ENCODE data around the gene DDX51.

Gene DDX51

DNA sequence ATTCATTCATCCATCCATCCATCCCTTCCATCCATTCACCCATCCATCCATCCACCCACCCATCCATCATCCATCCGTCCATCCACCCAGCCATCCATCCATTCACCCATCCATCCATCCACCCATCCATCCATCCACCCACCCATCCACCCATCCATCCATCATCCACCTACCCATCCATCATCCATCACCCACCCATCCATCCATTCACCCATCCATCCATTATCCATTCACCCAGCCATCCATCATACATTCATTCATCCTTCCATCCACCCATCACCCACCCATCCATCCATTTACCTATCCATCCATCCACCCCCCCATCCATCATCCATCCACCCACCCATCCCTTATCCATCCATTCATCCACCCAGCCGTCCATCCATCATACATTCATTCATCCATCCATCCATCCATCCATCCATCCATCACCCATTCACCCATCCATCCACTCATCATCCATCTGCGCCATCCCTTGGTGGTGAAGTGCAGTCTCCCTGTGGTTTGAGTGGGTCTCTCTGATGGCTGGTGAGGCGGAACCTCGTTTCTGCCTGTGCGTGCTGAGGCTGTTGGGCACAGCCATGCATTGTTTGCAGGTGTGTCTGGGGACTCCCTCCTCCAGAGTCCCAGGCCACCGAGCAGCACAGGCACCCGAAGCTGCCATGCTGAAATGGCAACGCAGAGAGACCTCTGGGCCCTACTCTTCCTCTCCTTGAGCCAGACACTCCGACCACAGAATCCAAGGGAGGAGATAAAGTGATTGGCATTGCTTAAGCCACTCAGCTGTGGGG lies 22.9 kb upstream of the DDX51 start:
- no peak for DNase-seq (ENCODE audit: low spot score)

- no peak for DNase-seq (ENCODE audit: low spot score)
Measured at GRCh38 chr12:132166093-132166492, 22.0 kb upstream of the DDX51 start.

DNA sequence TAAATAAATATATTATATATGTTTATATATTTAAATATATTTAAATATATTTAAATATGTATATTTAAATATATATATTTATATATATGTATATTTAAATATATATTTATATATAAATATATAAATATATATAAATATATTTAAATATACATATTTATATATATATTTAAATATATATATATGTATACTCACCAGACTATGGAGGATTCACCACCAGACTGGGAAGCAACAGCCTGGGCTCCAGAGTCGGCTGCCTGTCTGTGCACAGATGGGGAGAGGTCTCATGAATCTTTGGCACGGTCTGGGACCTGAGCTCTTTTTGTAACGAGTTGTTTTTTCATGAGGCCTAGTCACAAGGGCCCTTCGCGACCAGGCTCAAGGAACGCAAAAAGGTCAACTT lies 21.5 kb upstream of the DDX51 start:
- no peak for DNase-seq (ENCODE audit: low spot score)

- no peak for DNase-seq (ENCODE audit: low spot score)
Measured at GRCh38 chr12:132164426-132164825, 20.3 kb upstream of the DDX51 start.

DNA sequence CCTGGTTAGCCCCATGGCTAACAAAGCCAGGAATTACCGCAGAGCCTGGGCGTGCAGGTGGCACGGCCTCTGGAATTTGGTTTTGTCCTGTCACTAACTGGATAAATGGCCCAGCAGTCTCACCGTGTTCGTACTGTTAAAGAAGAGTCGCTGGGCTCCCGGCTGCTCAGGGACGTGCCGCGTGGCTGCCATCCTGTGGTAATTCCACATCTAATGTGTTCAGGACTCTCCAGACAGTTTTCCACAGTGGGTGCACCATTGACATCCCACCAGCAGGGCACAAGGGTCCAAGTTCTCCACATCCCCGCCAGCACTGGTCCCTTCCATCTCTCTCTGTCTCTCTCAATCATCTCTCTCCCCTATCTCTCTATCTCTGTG lies 19.8 kb upstream of the DDX51 start:
- no peak for DNase-seq (ENCODE audit: low spot score)

DNA sequence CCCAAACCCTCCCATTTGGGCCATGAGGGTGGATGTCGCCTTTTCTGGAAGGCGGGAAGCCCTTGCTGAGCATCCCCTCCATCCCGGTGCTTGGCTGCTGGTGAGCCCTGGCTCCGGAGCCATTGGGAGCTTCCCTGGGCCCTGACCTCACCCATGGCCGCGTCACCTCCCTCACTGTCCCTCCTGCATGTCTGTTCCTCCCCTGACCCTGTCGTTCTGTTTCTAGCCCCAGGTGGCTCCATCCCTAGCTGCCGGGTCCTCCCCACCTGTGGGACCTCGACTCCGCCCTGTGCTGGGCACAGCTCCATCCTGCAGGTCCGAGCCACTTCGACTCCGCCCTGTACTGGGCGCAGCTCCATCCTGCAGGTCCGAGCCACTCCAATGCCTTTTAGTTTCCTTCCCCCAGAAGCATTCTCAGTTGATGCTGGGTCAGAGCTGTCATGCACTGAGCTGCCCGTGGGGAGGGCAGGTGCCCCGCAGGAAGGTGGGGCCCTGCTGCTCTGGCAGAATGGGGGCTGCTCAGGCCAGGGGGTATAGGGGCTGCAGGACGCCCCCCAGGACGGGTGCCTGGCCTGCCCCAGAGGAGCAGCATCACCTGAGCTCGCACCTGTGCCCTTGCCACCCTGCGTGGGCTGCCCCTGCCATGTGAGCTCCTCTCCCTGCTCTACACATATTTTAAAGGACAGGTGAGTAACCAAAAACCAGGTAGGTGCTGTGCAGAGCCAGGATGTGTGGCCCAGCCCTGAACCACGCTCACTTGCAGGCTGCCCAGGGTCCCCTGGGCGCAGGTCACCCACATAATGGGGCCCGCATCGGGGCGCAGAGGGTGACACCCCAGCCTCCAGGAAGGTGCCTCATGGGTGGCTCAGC lies 19.2 kb upstream of the DDX51 start:
- no peak for DNase-seq (ENCODE audit: low spot score)

GRCh38 chr12:132162508-132163031 lies 18.5 kb upstream of the DDX51 start:
- no peak for DNase-seq (ENCODE audit: low spot score)

DNA sequence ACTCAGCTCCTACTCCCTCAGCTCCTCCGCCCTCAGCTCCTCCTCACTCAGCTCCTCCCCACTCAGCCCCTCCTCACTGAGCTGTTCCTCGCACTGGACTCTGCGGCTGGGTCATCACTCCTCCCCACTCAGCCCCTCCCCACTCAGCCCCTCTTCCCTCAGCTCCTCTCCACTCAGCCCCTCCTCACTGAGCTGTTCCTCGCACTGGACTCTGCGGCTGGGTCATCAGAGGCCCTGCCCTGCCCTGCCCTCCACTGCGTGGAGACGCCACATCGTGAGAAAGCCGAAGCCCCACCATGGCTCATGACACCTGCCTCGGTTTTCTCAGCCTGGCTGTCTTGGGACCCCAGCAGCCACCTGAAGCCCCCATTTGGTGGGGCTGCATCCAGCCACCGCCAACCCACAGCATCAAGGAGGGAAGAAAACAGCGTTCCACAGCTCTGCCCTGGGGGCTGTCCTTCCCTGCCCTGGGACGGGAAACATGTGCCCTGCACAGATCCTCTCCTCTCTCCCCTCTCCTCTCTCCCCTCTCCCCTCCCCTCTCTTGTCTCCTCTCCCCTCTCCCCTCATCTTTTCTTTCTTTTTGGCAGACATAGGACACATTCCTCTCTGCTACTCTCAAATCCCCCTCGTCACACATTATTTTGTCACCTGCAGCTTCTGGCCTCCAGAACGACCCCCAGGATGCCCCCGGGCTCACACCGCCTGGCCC lies 17.8 kb upstream of the DDX51 start:
- no peak for DNase-seq (ENCODE audit: low spot score)

- no peak for DNase-seq (ENCODE audit: low spot score)
Measured at GRCh38 chr12:132161036-132161781, 17.1 kb upstream of the DDX51 start.

DNA sequence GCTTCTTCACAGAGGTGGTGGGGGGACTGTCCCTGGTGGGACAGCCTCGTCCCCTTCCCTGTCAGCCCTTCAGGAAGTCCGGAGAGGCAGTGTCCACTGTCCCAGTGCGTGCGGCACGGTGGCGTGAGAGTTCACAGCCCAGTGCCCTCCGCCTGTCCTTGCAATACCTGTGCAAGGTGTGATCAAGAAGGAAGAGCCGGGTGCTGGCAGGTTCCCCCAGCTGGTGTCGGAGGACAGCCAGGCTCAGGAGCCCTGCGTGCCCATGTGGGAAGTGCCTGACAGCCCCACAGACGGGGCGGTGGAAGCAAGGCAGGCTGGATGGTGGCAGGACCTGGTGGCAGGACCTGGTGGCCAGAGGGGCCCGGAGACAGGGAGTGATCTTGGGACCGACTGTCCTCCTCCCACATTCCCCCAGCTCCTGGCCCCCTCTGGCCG lies 16.5 kb upstream of the DDX51 start:
- no peak for DNase-seq (ENCODE audit: low spot score)

GRCh38 chr12:132160016-132160415 lies 15.9 kb upstream of the DDX51 start:
- no peak for DNase-seq (ENCODE audit: low spot score)

- no peak for DNase-seq (ENCODE audit: low spot score)
Measured at GRCh38 chr12:132159555-132160003, 15.5 kb upstream of the DDX51 start.

- no peak for DNase-seq (ENCODE audit: low spot score)
Measured at GRCh38 chr12:132158677-132159554, 14.8 kb upstream of the DDX51 start.

DNA sequence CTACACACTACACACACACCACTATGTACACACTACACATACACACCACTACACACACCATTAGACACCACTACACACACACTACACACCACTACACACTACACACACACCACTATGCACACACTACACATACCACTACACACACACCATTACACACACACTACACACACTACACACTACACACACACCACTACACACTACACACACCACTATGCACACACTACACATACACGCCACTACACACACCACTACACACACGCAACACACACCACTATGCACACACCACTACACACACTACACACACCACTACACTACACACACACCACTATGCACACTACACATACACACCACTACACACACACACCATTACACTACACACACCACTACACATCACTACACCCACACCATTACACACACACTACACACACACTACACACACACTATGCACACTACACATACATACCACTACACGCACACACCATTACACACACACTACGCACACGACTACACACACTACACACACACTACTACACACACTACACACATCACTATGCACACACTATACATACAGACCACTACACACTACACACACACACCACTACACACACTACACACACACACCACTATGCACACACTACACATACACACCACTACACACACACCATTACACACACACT lies 13.8 kb upstream of the DDX51 start:
- DNase-seq (ENCODE audit: low spot score), result no peak

GRCh38 chr12:132156573-132157325 lies 12.6 kb upstream of the DDX51 start:
- DNase-seq (ENCODE audit: low spot score), result no peak

DNA sequence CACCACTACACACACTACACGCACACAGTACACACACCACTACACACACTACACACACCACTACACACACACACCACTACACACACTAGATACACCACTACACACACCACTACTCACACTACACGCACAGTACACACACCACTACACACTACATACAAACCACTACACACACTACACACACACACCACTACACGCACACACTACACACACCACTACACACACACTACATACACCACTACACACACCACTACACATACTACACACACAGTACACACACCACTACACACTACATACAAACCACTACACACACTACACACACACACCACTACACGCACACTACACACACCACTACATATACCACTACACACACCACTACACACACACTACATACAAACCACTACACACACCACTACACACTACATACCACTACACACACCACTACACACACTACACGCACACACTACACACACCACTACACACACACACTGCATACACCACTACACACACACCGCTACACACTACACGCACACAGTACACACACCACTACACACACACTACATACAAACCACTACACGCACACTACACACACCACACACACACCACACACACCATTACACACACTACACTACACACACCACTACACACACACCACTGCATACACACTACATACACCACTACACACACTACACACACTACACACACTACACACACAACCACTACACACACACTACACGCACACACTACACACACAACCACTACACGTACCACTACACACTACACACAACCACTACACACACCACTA lies 11.9 kb upstream of the DDX51 start:
- no peak for DNase-seq (ENCODE audit: low spot score)

DNA sequence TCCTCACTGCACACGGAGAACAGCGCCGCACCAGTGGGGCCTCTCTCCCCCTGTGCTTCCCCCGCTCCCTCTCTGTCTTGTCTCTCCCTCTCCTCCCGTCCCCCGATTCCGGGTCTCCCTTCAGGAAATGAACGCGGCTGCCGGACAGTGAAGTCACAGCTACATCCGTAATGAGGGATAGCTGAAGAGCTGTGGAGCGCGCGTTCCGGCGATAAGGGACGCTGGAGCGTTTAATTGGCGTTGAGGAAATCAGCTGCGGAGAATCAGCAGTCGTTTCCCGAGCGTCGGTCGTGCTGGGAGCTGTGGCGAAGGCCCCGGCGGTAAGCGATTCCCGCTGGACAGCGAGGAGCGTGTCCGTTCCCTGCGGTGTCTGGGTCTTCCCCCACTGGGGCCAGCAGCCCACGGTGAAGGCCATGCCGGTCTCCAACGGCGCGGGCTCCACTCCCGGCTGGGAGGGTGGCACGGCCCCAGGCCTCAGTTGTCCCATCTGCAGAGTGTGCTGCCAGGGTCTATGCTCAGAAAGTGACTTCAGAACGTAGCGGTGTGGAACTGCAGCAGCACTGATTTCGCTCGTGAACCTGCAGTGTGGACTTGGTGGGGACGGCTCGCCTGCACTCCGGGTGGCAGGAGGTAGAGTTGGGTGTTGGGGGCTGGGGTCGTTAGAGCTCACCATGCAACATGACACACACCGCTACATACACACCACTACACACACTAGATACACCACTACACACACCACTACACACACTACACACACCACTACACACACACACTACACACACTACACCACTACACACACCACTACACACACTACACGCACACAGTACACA lies 11.0 kb upstream of the DDX51 start:
- no peak for DNase-seq (ENCODE audit: low spot score)
